GM23338 (cell line): ENCODE results near the gene DACT1. TPM values are rescaled to one million over a fixed set of nuclear protein-coding genes. Genes with fewer than 3 reads are reported as not detected.

Experiments
- ATAC-seq: fragments of 200-7000 bp; cut with Tn5 transposase; 3 replicates; pipeline ENCODE4 v1.9.1; 2020
- DNase-seq: peaks from one replicate; pipeline ENCODE4 v3.0.0-alpha.2; 2015; ENCODE audit warnings: low spot score
- H2AFZ ChIP-seq: fragments of 200-600 bp; sonication (generic); 2 replicates; pipeline ENCODE4 v1.8.0; 2016; ENCODE audit warnings: antibody characterized with exemption, mild to moderate bottlenecking, moderate library complexity
- H3F3A ChIP-seq: fragments of 200-600 bp; sonication (generic); replicated peaks from 2 replicates; pipeline ENCODE4 v1.8.0; 2017; ENCODE audit warnings: antibody characterized with exemption, mixed run types, low read depth
- H3K27ac ChIP-seq: fragments of 200-600 bp; sonication (generic); 2 replicates; pipeline ENCODE4 v1.6.1; 2016; ENCODE audit warnings: low read depth
- H3K27me3 ChIP-seq: fragments of 200-600 bp; sonication (generic); 2 replicates; pipeline ENCODE4 v1.8.0; 2016; ENCODE audit warnings: mild to moderate bottlenecking, mixed run types, moderate library complexity; ENCODE audit not compliant: insufficient read depth
- H3K36me3 ChIP-seq: fragments of 200-600 bp; sonication (generic); 2 replicates; pipeline ENCODE4 v1.8.0; 2016; ENCODE audit warnings: mild to moderate bottlenecking; ENCODE audit not compliant: insufficient read depth
- H3K4me1 ChIP-seq: fragments of 200-600 bp; sonication (generic); 2 replicates; pipeline ENCODE4 v1.8.0; 2016; ENCODE audit warnings: mild to moderate bottlenecking, moderate library complexity; ENCODE audit not compliant: insufficient read depth
- H3K4me2 ChIP-seq: fragments of 200-600 bp; sonication (generic); 2 replicates; pipeline ENCODE4 v1.7.1; 2017; ENCODE audit warnings: mixed run types
- H3K4me3 ChIP-seq: fragments of 200-600 bp; sonication (generic); 2 replicates; pipeline ENCODE4 v1.6.1; 2016; ENCODE audit warnings: mixed run types
- H3K79me2 ChIP-seq: fragments of 200-600 bp; sonication (generic); replicated peaks from 2 replicates; pipeline ENCODE4 v1.8.0; 2017; ENCODE audit warnings: mild to moderate bottlenecking; ENCODE audit not compliant: insufficient read depth
- H3K9me2 ChIP-seq: fragments of 200-600 bp; sonication (generic); 2 replicates; pipeline ENCODE4 v1.8.0; 2017; ENCODE audit not compliant: insufficient read depth
- H4K20me1 ChIP-seq: fragments of 200-600 bp; sonication (generic); replicated peaks from 2 replicates; pipeline ENCODE4 v1.8.0; 2017; ENCODE audit warnings: mild to moderate bottlenecking; ENCODE audit not compliant: insufficient read depth
- H3K27ac Mint-ChIP-seq: 2 replicates; pipeline ENCODE4 v1.8.0; 2020; ENCODE audit warnings: inconsistent platforms, mild to moderate bottlenecking, moderate library complexity, mixed read lengths
- H3K27me3 Mint-ChIP-seq: 3 replicates; pipeline ENCODE4 v1.8.0; 2022; ENCODE audit warnings: low read depth, mild to moderate bottlenecking, moderate library complexity, mixed read lengths, inconsistent platforms; ENCODE audit not compliant: insufficient read depth, poor library complexity
- H3K36me3 Mint-ChIP-seq: 3 replicates; pipeline ENCODE4 v1.8.0; 2021; ENCODE audit warnings: low read depth, mild to moderate bottlenecking, inconsistent platforms, moderate library complexity, mixed read lengths
- H3K4me1 Mint-ChIP-seq: 3 replicates; pipeline ENCODE4 v1.8.0; 2020; ENCODE audit warnings: mild to moderate bottlenecking, inconsistent platforms, mixed read lengths
- H3K4me3 Mint-ChIP-seq: 3 replicates; pipeline ENCODE4 v1.8.0; 2021; ENCODE audit warnings: moderate library complexity, mild to moderate bottlenecking, inconsistent platforms, mixed read lengths
- H3K9me3 Mint-ChIP-seq: 3 replicates; pipeline ENCODE4 v1.8.0; 2020; ENCODE audit warnings: moderate library complexity, mild to moderate bottlenecking, inconsistent platforms, mixed read lengths
- CREB1 ChIP-seq: fragments of 250-450 bp; sonication (Bioruptor Pico); IDR thresholded peaks from 2 replicates; pipeline ENCODE4 v1.5.0; 2020; ENCODE audit warnings: low read depth, mild to moderate bottlenecking, moderate library complexity
- CTCF ChIP-seq, 2 experiments: fragments of 200-600 bp in 1 of 2; sonication (generic) in 1 of 2; conservative IDR thresholded peaks; 2 replicates each; pipeline versions ENCODE4 v1.5.1 to v1.6.1; 2016 to 2017; ENCODE audit warnings: antibody characterized with exemption in 2 of 2, low read depth in 2 of 2, mild to moderate bottlenecking in 2 of 2, moderate library complexity in 1 of 2
- EZH2 ChIP-seq: fragments of 200-600 bp; sonication (generic); IDR thresholded peaks from one replicate; pipeline ENCODE4 v1.8.0; 2017; ENCODE audit warnings: antibody characterized with exemption, mild to moderate bottlenecking, low read depth; ENCODE audit not compliant: unreplicated experiment
- JUNB ChIP-seq: IDR thresholded peaks from one replicate; pipeline ENCODE4 v1.6.1; 2016; ENCODE audit warnings: antibody characterized with exemption; ENCODE audit not compliant: unreplicated experiment
- REST ChIP-seq: IDR thresholded peaks from one replicate; pipeline ENCODE4 v1.6.1; 2018; ENCODE audit warnings: antibody characterized with exemption; ENCODE audit not compliant: unreplicated experiment
- ZNF114 ChIP-seq: fragments of 250-450 bp; sonication (Bioruptor Pico); IDR thresholded peaks from 2 replicates; pipeline ENCODE4 v1.5.0; 2020; ENCODE audit warnings: mild to moderate bottlenecking, moderate library complexity
- ZNF331 ChIP-seq: fragments of 250-450 bp; sonication (Bioruptor Pico); IDR thresholded peaks from 2 replicates; pipeline ENCODE4 v1.5.0; 2020; ENCODE audit warnings: low read depth, mild to moderate bottlenecking, moderate library complexity
- polyA plus RNA-seq: library from polyadenylated mRNA; unstranded; fragments of >200 nt; fragmentation: Nextera tagmentation; extraction: Ambion mirVana; gene quantifications from 2 replicates; pipeline ENCODE4 v1.2.1, GENCODE V29; 2016
- total RNA-seq: library from RNA; depleted of rRNA; stranded (reverse); fragments of >200 nt; shearing (Covaris generic); gene quantifications from 2 replicates; pipeline ENCODE4 v1.2.3, GENCODE V29; 2014
- TF ChIP-seq, protein P1 (sequence below): fragments of 250-450 bp; sonication (Bioruptor Pico); IDR thresholded peaks from 2 replicates; pipeline ENCODE4 v1.5.0; 2020; ENCODE audit warnings: mild to moderate bottlenecking, moderate library complexity

Gene DACT1
- total and polyA plus RNA-seq, 2 experiments from 2014 or later = 5.7 to 26.6 TPM

DNA sequence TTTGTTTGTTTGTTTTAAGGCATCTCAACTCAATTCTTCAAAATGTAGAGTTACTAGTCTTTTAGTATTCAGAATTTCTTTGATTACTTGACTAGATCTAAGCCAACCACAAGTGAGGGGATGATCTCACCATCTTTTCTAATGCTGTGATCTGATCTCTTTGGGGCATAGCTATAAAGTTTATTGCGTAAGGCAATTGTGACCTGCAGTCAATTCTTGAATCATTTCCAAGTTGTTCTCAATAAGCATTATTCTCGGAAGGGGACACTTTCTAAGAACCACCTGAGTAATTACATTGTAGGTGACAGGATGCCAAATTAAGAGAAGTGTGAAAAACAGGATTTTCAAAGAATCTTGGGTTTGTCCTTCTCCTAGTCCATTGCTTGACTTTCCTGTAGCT is 13.1 kb downstream of the DACT1 start:
- no peak for DNase-seq
- no peak overlapping the region for H3K27ac Mint-ChIP-seq
- H3K36me3 Mint-ChIP-seq = peaks cover 15% of the 10 kb centered on the region
- H3K4me1 Mint-ChIP-seq = no peaks in the 10 kb centered on the region
- H3K27me3 ChIP-seq = no peaks in the 10 kb centered on the region
- TF ChIP-seq JUNB (no peak), CREB1 (CRISPR knock-in tag) (no peak), CTCF (conservative IDR thresholded peaks at IDR 0.05; ENCODE audit: low read depth in 2 of 2) (no peak), REST (no peak), ZNF331 (CRISPR knock-in tag) (no peak), EZH2 (no peak), ZNF114 (no peak)
- TF ChIP-seq, protein P1, sequence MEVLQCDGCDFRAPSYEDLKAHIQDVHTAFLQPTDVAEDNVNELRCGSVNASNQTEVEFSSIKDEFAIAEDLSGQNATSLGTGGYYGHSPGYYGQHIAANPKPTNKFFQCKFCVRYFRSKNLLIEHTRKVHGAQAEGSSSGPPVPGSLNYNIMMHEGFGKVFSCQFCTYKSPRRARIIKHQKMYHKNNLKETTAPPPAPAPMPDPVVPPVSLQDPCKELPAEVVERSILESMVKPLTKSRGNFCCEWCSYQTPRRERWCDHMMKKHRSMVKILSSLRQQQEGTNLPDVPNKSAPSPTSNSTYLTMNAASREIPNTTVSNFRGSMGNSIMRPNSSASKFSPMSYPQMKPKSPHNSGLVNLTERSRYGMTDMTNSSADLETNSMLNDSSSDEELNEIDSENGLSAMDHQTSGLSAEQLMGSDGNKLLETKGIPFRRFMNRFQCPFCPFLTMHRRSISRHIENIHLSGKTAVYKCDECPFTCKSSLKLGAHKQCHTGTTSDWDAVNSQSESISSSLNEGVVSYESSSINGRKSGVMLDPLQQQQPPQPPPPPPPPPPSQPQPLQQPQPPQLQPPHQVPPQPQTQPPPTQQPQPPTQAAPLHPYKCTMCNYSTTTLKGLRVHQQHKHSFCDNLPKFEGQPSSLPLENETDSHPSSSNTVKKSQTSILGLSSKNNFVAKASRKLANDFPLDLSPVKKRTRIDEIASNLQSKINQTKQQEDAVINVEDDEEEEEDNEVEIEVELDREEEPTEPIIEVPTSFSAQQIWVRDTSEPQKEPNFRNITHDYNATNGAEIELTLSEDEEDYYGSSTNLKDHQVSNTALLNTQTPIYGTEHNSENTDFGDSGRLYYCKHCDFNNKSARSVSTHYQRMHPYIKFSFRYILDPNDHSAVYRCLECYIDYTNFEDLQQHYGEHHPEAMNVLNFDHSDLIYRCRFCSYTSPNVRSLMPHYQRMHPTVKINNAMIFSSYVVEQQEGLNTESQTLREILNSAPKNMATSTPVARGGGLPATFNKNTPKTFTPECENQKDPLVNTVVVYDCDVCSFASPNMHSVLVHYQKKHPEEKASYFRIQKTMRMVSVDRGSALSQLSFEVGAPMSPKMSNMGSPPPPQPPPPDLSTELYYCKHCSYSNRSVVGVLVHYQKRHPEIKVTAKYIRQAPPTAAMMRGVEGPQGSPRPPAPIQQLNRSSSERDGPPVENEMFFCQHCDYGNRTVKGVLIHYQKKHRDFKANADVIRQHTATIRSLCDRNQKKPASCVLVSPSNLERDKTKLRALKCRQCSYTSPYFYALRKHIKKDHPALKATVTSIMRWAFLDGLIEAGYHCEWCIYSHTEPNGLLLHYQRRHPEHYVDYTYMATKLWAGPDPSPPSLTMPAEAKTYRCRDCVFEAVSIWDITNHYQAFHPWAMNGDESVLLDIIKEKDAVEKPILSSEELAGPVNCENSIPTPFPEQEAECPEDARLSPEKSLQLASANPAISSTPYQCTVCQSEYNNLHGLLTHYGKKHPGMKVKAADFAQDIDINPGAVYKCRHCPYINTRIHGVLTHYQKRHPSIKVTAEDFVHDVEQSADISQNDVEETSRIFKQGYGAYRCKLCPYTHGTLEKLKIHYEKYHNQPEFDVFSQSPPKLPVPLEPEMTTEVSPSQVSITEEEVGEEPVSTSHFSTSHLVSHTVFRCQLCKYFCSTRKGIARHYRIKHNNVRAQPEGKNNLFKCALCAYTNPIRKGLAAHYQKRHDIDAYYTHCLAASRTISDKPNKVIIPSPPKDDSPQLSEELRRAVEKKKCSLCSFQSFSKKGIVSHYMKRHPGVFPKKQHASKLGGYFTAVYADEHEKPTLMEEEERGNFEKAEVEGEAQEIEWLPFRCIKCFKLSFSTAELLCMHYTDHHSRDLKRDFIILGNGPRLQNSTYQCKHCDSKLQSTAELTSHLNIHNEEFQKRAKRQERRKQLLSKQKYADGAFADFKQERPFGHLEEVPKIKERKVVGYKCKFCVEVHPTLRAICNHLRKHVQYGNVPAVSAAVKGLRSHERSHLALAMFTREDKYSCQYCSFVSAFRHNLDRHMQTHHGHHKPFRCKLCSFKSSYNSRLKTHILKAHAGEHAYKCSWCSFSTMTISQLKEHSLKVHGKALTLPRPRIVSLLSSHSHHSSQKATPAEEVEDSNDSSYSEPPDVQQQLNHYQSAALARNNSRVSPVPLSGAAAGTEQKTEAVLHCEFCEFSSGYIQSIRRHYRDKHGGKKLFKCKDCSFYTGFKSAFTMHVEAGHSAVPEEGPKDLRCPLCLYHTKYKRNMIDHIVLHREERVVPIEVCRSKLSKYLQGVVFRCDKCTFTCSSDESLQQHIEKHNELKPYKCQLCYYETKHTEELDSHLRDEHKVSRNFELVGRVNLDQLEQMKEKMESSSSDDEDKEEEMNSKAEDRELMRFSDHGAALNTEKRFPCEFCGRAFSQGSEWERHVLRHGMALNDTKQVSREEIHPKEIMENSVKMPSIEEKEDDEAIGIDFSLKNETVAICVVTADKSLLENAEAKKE (CRISPR knock-in tag) = no peak
- H3K9me3 Mint-ChIP-seq = no peaks in the 10 kb centered on the region
- no peak overlapping the region for H3K27ac ChIP-seq
- H3K27me3 Mint-ChIP-seq = peaks cover 2% of the 10 kb centered on the region
- H4K20me1 ChIP-seq = no peaks in the 10 kb centered on the region
- peaks cover 4% of the 10 kb centered on the region; the same call in 1 of the 2 replicates for H3K79me2 ChIP-seq
- H3K4me3 Mint-ChIP-seq = no peak overlapping the region
- no peak overlapping the region for H2AFZ ChIP-seq
- no peaks in the 10 kb centered on the region for H3K9me2 ChIP-seq
- no peak overlapping the region for H3K4me3 ChIP-seq
- no peak overlapping the region for H3K4me2 ChIP-seq
- no peak for ATAC-seq
- no peaks in the 10 kb centered on the region for H3F3A ChIP-seq
- H3K36me3 ChIP-seq = no peaks in the 10 kb centered on the region; the same call in none of the 2 replicates
- no peaks in the 10 kb centered on the region for H3K4me1 ChIP-seq
